HT-29 (cell line): ENCODE measurements around the gene CABCOCO1. TPM values are rescaled to one million over a fixed set of nuclear protein-coding genes. Genes with fewer than 3 reads are reported as not detected.
A peak's percentile ranks its signal among the peaks of the same experiment; 100 is the strongest.

ENCODE experiments used
- DNase-seq: peaks from one replicate; pipeline ENCODE4 v3.0.0-alpha.2; 2015; ENCODE audit warnings: low spot score
- total RNA-seq: library from RNA; depleted of rRNA; stranded (reverse); fragments of >200 nt; shearing (Covaris generic); gene quantifications from 2 replicates; pipeline ENCODE4 v1.2.3, GENCODE V29; 2014

Gene CABCOCO1
- total RNA-seq, 1 experiment from 2014 or later, result not detected

- no peak for DNase-seq
These were observed 92.1 kb downstream of the CABCOCO1 start for GRCh38 chr10:61754587-61755550.

GRCh38 chr10:61757001-61757400 lies 94.3 kb downstream of the CABCOCO1 start:
- no peak for DNase-seq

- DNase-seq, result peak; percentile 75
These were observed 95.0 kb downstream of the CABCOCO1 start for GRCh38 chr10:61757525-61758397.

DNA sequence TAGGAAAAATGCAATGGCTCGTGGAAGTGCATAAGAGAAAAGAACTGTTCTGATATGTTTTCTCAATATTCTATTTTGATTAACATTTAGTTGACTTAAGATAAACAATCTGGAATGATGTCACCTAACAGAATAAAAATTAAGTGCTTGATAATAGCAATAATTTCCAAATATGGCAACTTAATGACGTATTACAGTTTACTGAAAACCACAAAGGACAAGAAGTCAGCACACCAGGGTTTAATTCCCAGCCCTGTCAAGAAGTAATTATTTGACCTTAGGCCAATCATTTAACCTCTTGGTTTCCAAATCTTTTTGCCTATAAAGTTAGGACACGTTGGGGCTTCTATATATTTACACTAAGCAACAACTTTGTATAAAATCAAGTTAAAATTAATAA lies 95.7 kb downstream of the CABCOCO1 start:
- no peak for DNase-seq

- DNase-seq, result no peak
These were observed 97.0 kb downstream of the CABCOCO1 start for GRCh38 chr10:61759751-61760150.

- peak; percentile 84 for DNase-seq
These were observed 98.5 kb downstream of the CABCOCO1 start for GRCh38 chr10:61760943-61761824.

GRCh38 chr10:61761825-61762217 lies 99.1 kb downstream of the CABCOCO1 start:
- peak; percentile 89 for DNase-seq

DNA sequence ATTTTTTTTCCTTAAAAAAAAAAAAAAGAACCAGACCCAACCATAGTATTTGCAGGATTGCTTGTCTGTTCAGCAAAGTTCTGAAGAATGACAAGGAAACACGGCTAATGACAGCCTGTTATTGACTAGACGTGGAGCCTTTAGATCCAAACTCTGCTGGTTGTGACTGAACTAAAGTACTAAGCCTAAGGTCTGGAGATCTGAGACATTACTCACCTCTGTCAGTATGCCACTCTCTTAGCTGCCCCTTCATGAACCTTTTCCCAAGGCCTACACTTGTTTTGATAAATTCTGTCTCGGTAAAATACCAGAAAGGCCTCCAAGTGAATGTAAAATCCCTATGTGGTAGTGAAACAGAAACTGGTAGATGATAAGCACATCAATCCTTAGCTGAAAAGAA lies 101.0 kb downstream of the CABCOCO1 start:
- no peak for DNase-seq

DNA sequence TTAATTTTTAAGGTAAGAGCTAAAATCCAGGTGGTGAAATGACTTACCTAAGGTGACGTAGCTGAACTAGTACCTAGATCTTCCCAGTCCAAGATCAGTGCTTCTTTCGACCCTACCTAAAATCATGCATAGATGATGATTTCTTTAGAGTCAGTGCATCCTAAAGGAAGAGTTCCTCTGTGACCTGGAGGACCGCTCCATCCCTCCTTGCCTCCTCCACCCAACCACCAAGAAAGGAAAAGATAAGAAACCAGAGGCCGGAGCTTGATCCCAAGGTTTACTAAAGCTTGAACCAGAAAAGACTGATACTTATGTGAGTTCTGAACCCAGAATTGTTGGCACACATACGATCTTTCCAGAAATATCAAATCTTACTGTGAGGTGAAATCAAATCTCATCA lies 101.8 kb downstream of the CABCOCO1 start:
- no peak for DNase-seq

- DNase-seq, result no peak
These were observed 102.7 kb downstream of the CABCOCO1 start for GRCh38 chr10:61765176-61766087.

DNA sequence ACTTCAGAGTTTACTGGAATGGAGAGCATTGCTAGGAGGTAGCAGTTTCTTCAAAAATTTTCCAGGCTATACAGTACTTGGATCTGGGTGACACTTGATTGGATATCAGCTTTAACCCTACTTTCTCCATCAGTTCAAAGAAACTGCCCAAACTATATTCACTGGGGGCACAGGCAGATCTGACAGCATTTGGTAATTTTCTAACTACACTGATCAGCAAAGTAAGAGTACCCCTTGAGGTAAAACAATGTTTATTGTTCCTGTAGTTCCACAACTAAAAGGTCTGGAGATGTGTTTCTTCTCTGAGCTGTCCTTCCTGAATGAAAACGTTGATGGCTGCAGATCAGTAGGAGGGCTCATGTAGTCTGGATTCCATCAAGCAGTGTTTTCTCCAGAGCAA lies 104.2 kb downstream of the CABCOCO1 start:
- no peak for DNase-seq

DNA sequence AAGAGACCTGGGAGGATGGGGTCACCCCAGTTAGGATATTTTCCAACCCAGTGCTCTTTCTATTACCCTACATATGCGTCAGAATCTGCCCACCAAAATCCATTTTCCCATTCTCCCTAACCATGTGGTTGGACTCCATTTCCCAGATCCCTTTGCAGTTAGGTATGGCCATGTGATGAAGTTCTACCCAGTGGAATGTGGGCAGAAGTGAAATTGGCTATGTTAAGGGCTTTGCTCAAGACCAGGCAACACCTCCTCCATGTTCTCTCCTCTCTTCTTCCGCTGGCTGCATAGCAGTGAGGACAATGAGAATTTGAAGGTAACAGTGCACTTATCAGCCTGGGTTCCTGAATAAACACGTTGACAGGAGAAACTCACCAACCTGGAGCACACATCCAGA lies 111.3 kb downstream of the CABCOCO1 start:
- no peak for DNase-seq

DNA sequence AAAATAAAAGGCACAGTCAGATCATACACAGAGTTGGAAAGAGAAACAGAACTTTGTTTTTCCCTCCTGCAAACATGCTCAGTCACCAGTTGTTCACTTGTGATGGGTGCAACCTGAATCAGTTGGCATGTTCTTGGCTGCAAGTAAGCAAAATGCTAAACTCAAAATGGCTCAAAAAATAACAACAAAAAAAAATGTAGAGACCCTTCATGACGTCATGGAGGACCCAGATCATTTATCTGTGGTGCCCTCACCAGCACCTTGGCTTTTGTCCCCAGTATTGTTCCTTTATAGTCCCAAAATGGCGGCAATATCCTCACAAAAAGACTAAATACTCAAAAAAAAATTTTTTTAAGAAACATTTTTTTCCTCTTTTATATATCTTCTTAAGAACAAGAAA lies 112.4 kb downstream of the CABCOCO1 start:
- DNase-seq, result no peak

DNA sequence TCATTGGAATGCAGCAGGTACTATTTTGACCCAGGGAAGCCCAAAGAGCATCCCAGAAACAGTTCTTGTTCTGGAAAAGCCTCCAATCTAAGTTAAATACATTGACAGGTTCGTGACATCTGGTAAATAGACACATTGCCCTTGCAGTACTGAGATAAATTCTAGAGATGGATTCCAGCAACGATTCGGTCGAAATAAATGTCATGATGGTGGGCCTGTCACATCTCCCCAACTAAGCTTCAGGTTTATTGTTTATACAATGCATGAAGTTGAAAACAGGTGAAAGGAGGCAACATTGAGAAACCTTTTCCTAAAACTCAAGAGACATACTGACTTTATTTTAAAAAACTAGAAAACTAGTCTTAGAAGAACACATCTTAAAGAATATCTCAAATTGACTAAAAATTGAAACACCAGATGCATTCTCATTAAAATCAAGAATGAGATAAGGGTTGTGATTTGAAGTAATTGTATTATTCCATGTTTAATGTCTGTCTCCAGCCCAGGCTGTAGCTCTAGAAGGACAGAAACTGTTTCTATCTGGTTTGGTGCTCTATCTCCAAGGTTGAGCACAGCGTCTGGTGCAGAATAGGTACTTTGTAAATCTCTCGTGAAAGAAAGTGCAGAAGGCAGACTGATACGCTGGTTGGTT lies 114.0 kb downstream of the CABCOCO1 start:
- DNase-seq, result no peak

GRCh38 chr10:61778137-61778536 lies 115.4 kb downstream of the CABCOCO1 start:
- no peak for DNase-seq

DNA sequence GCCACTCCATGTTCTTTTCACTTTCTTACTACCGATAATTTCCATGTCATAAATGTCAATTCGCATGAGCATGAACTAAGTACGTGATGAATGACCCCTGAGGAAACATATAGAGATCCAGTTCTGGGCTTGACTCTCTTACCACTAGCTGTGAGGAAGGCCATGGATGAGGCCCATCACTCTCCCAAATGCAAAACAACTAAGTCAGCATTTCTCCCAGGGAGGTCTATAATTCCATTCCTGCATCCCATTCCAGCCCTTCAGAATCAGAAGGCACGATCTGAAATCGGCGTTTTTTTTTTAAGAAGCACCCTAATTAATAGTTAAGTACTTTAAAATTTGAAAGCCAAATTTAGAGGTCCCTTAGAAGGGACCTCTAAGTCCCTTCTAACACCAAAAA lies 116.5 kb downstream of the CABCOCO1 start:
- DNase-seq, result no peak

GRCh38 chr10:61779950-61780659 lies 117.4 kb downstream of the CABCOCO1 start:
- peak; percentile 89 for DNase-seq

DNA sequence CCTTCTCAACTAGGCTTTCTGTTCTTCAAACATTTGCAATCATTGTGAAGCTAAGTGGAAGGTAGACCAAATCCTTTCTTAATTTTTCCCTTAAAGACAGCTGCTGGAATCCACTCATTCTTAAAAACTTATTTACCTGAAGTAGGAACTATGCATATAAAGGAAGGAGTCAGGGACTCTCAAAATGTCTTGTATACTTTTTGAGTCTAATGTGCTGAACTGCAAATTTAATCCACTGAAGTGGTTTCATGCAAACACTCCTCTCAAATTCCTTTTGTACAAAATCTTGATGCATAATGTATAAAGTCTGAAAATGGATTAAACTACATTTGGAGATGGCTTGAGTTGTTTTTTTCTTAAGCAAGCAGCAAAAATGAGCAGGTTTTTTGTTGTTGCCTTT lies 118.0 kb downstream of the CABCOCO1 start:
- no peak for DNase-seq

GRCh38 chr10:61781969-61782403 lies 119.3 kb downstream of the CABCOCO1 start:
- DNase-seq, result no peak
